Nephron (organoid): ENCODE data around the gene ADI1.

Experiments
- H3K27ac Mint-ChIP-seq, 3 experiments: 2 replicates each; pipeline ENCODE4 v1.8.0; 2020; ENCODE audit warnings: mixed read lengths in 3 of 3, mild to moderate bottlenecking in 2 of 3, moderate library complexity in 1 of 3
- H3K27me3 Mint-ChIP-seq: 2 replicates; pipeline ENCODE4 v1.8.0; 2021; ENCODE audit warnings: low read depth, mild to moderate bottlenecking, moderate library complexity, mixed read lengths
- H3K36me3 Mint-ChIP-seq: 2 replicates; pipeline ENCODE4 v1.8.0; 2020; ENCODE audit warnings: low read depth, mixed read lengths
- H3K4me1 Mint-ChIP-seq: 2 replicates; pipeline ENCODE4 v1.8.0; 2020; ENCODE audit warnings: mixed read lengths
- H3K4me3 Mint-ChIP-seq, 3 experiments: 2 replicates each; pipeline ENCODE4 v1.8.0; 2020; ENCODE audit warnings: mild to moderate bottlenecking in 3 of 3, mixed read lengths in 3 of 3, moderate library complexity in 2 of 3
- H3K9me3 Mint-ChIP-seq: 2 replicates; pipeline ENCODE4 v1.8.0; 2020; ENCODE audit warnings: mixed read lengths
- CTCF ChIP-seq, 3 experiments: fragments of 200-600 bp; sonication (generic); IDR thresholded peaks; one replicate each; pipeline ENCODE4 v1.5.0; 2021; ENCODE audit warnings: antibody characterized with exemption in 3 of 3; ENCODE audit not compliant: unreplicated experiment in 3 of 3

Gene ADI1

GRCh38 chr2:3542107-3542506 lies 22.8 kb upstream of the ADI1 start:
- TF ChIP-seq CTCF (IDR thresholded peaks at IDR 0.05; ENCODE audit: unreplicated experiment in 3 of 3) = no peak

GRCh38 chr2:3539836-3540235 lies 20.5 kb upstream of the ADI1 start:
- Mint-ChIP-seq H3K4me3 (no peak overlapping the region), H3K27me3 (peaks cover 3% of the 10 kb centered on the region), H3K4me1 (peaks cover 14% of the 10 kb centered on the region), H3K36me3 (peaks cover 34% of the 10 kb centered on the region), H3K9me3 (no peaks in the 10 kb centered on the region), H3K27ac (no peak overlapping the region)
- no peak for TF ChIP-seq CTCF (IDR thresholded peaks at IDR 0.05; ENCODE audit: unreplicated experiment in 3 of 3)

More at GRCh38 chr2:3542107-3542506, 22.8 kb upstream of the ADI1 start:
- no peaks in the 10 kb centered on the region for H3K27me3 Mint-ChIP-seq
- H3K4me1 Mint-ChIP-seq = no peaks in the 10 kb centered on the region
- no peak overlapping the region for H3K4me3 Mint-ChIP-seq
- H3K36me3 Mint-ChIP-seq = peaks cover 50% of the 10 kb centered on the region
- no peaks in the 10 kb centered on the region for H3K9me3 Mint-ChIP-seq
- H3K27ac Mint-ChIP-seq = no peak overlapping the region

GRCh38 chr2:3536682-3537632 lies 17.6 kb upstream of the ADI1 start:
- Mint-ChIP-seq H3K4me1 (peaks cover 14% of the 10 kb centered on the region), H3K4me3 (peak overlapping the region; percentile 81 to 84 (median 83))

GRCh38 chr2:3535794-3536681 lies 16.7 kb upstream of the ADI1 start:
- H3K27ac Mint-ChIP-seq = peak overlapping the region; percentile 97 to 99 (median 98)
- peak overlapping the region; percentile 81 to 84 (median 83) for H3K4me3 Mint-ChIP-seq
- peaks cover 3% of the 10 kb centered on the region for H3K27me3 Mint-ChIP-seq

More at GRCh38 chr2:3536682-3537632, 17.6 kb upstream of the ADI1 start:
- no peaks in the 10 kb centered on the region for H3K9me3 Mint-ChIP-seq
- H3K27ac Mint-ChIP-seq = peak overlapping the region; percentile 97 to 99 (median 98)
- H3K27me3 Mint-ChIP-seq = peaks cover 3% of the 10 kb centered on the region
- peak; percentile 47 to 52 (median 52) for TF ChIP-seq CTCF (IDR thresholded peaks at IDR 0.05; ENCODE audit: unreplicated experiment in 3 of 3)
- peaks cover 14% of the 10 kb centered on the region for H3K36me3 Mint-ChIP-seq

GRCh38 chr2:3535467-3535793 lies 16.1 kb upstream of the ADI1 start:
- H3K9me3 Mint-ChIP-seq = no peaks in the 10 kb centered on the region
- H3K4me3 Mint-ChIP-seq = peak overlapping the region; percentile 81 to 84 (median 83)
- peak overlapping the region; percentile 97 to 99 (median 98) for H3K27ac Mint-ChIP-seq
- TF ChIP-seq CTCF (IDR thresholded peaks at IDR 0.05; ENCODE audit: unreplicated experiment in 3 of 3) = no peak
- peaks cover 6% of the 10 kb centered on the region for H3K36me3 Mint-ChIP-seq
- H3K27me3 Mint-ChIP-seq = peaks cover 3% of the 10 kb centered on the region
- peaks cover 14% of the 10 kb centered on the region for H3K4me1 Mint-ChIP-seq

More at GRCh38 chr2:3535794-3536681, 16.7 kb upstream of the ADI1 start:
- TF ChIP-seq CTCF (IDR thresholded peaks at IDR 0.05; ENCODE audit: unreplicated experiment in 3 of 3) = no peak
- peaks cover 14% of the 10 kb centered on the region for H3K4me1 Mint-ChIP-seq
- H3K9me3 Mint-ChIP-seq = no peaks in the 10 kb centered on the region
- H3K36me3 Mint-ChIP-seq = peaks cover 6% of the 10 kb centered on the region
